HG02970 (cell line): Measurements from ENCODE around the gene ESRRG.

Source experiments
- ATAC-seq: cut with Tn5 transposase; IDR thresholded peaks from one replicate; pipeline ENCODE4 v1.9.1; 2021; ENCODE audit warnings: mild to moderate bottlenecking, moderate library complexity, moderate number of reproducible peaks; ENCODE audit not compliant: unreplicated experiment, low FRiP score

ESRRG gene

GRCh38 chr1:216723274-216723780, at the start of gene ESRRG:
Gene ESRRG (minus strand): TSS chr1:216723429. CDS start chr1:216723299, 130 bp downstream.
- no peak for ATAC-seq

DNA sequence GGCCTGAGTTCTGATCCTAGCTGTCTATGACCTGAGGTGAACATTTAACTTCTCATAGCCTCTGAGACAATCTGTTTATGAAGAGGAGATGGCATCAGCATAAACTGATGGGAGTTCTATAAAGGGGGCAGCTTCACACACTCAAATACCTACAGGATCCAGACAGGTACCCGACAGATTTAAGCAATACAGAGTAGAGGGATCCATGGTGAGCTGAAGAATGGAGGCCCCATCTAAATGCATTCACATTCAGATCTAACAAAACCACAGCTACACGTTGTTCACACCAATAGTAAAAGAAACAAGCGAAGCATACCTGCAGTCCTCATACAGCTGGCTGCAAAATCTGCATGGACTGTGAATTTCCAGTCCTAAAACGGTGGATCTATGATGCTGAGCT, 48.7 kb upstream of the ESRRG start:
- ATAC-seq, result no peak

DNA sequence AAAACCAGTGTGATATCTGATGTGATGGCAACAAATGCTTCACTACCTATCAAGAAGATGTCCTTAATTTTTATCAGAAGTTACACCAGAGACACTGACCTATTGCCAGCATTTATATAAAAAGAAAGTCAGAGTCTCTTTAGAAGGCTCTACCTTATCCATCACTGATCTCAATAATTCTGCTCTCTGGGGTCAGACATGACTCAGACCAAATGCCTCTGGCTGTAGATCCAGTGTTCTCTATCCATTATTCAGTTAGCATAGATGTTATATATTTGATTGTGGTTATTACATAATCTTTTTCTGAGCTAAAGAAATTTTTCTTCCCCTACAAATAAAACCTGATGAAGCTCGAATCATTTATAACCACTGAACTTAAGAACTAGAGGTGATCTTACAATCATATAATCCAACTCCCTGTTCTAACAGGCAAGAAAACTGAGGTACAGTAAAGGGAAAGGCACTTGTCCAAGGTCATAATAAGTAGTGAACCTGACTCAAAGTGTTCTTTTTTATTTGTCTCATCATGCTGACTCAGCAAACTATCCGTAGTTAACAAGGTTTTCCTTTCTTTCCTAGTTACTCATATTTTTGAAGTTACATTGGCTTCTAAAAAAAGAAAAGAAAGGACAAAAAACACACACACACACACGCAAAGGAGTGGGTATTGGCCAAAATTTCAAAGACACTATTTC, 43.6 kb upstream of the ESRRG start:
- ATAC-seq, result no peak

- no peak for ATAC-seq
These were observed 42.4 kb upstream of the ESRRG start for GRCh38 chr1:216765346-216766300.

DNA sequence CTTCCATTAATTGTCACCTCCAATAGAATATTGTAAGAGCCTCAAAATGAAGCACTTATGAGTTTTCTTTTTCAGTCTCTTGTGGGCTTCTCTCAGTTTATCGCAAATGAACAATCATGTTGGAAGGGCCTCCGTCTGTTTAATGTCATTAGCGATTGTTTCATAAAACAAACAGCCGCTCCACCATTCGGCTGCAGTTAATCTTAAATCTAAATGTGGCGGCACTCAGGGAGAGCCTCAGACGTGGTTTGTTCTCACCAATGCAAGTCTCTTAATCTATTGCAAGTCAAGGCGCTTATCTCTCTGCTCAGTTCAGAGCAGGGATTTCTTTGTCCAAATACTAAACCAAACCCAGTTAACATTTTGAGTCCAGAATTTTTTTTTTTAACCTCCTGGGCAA, 34.9 kb upstream of the ESRRG start:
- no peak for ATAC-seq

- no peak for ATAC-seq
These were observed 33.9 kb upstream of the ESRRG start for GRCh38 chr1:216757110-216757509.

DNA sequence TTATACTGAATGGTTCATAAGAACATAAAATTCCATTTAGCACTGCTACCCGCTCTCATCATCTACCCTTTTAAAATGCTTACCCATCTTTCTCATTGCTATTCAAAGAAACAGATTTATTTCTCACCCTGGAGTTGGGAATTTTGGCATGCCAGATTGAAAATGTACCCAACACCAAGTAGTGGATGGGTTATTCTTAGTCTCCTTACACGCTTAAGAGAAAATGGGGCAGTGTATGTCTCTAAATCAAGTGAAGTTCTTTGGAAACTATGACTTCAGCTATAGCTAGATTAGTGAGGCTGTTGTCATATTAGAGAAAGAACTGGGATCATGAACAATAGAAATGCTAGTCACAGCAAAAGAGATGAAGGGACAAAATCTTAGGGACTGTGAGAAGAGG, 27.7 kb upstream of the ESRRG start:
- ATAC-seq, result no peak

DNA sequence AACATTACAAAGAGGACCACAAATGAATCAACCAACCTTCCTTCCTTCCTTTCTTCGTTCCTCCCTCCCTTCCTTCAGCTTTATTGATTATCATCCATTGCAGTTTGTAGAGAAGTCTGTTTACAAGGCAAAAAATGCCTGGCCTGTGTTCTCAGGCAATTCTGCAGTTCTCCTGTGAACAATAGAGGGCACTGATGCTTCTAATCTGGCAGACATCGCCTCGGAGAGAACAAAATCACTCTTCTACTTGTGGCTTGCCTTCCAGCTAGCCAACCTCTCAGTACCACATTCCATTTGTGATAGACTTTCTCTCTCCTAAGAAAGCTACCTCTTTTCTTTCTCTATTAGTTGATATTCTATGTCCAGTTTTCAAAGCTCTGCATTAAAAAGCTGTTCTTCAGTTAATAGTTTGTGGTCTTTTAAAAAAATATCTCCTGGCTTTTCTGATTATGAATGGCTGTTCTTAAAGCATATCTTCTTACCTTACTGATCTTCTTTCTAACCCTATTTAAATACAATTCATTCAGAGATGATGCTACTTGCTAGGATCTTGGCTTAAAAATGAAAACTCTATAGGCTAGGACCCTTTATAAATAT, 26.9 kb upstream of the ESRRG start:
- ATAC-seq, result no peak

DNA sequence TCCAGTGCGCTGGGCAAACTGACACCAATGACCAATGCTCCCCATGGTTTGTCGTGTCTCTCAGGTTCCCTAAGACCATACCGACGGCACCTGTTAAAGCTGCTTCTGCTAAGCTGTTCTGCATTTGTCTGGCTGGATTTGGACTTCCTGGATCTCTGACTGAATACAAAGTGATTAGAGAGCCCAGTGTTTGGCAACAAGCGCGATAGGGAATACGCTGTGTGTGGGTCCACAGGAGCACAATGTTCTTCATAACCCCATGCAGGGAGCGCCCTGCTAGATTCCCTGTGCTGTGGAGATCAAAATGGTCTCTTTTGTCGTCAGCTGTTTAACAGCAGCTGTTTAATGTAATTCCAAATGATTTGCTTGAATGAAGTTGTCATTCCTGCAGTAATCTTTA, 26.0 kb upstream of the ESRRG start:
- ATAC-seq, result no peak

- ATAC-seq, result no peak
These were observed 19.4 kb upstream of the ESRRG start for GRCh38 chr1:216742625-216743024.

- no peak for ATAC-seq
These were observed 17.1 kb upstream of the ESRRG start for GRCh38 chr1:216740331-216740730.

- ATAC-seq, result no peak
These were observed 16.6 kb upstream of the ESRRG start for GRCh38 chr1:216739793-216740192.

DNA sequence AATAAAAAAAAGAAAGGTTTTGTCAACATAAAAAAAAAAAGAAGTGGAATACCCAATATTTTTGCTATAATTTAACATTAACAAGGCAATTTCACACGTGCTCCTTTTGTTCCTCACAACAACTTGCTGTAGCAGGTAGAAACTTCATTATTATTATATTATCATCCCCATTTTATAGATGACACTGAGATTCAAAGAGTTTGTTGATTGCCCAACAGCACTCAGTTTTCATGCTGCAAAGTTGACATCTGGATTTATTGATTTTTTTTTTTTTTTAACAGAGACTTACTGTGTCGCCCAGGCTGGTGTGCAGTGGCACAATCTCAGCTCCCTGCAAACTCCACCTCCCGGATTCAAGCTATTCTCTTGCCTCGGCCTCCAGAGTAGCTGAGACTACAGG, 8.9 kb upstream of the ESRRG start:
- no peak for ATAC-seq

DNA sequence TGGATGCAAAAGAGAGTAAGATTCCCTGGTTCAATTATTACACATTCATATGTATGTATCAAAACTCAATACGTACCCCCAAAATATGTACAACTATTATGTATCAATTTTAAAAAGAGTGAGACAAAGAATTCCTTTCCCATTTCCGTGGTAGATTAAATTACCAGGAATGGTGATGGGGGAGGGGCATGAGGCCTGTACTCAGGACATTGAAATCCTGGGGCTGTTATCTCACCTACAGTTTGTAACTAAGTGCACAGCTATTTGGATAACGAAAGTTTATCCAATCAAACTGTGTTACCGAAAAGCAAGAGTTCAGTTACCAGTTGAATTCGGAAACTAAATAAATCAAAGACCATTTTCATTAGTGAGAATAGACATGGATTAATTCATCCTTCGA, 8.3 kb upstream of the ESRRG start:
- no peak for ATAC-seq

- ATAC-seq, result no peak
These were observed 3.2 kb upstream of the ESRRG start for GRCh38 chr1:216726435-216726834.

GRCh38 chr1:216722821-216723220, 408 bp downstream of the ESRRG start:
- ATAC-seq, result no peak

DNA sequence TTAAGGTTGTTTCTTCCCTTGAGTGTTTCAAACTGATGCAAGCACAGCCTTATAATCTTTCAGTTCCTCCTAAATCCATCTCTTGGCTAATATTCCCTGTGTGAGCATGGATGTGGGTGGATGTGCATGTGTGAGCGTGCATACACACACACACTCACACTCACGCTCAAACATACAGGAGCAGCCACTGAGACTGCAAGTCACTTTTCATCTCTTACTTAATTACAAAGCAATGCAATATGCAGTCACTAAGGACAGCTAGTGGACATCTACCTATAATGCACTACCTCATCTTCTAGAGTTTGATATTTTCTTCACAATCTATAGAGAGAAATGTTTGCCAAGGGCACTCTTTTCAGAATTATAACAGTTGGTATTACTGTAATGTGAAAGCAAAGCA, 1.4 kb downstream of the ESRRG start:
- no peak for ATAC-seq

GRCh38 chr1:216721062-216721461, 2.2 kb downstream of the ESRRG start:
- no peak for ATAC-seq

GRCh38 chr1:216711712-216712111, 11.5 kb downstream of the ESRRG start:
- ATAC-seq, result no peak

DNA sequence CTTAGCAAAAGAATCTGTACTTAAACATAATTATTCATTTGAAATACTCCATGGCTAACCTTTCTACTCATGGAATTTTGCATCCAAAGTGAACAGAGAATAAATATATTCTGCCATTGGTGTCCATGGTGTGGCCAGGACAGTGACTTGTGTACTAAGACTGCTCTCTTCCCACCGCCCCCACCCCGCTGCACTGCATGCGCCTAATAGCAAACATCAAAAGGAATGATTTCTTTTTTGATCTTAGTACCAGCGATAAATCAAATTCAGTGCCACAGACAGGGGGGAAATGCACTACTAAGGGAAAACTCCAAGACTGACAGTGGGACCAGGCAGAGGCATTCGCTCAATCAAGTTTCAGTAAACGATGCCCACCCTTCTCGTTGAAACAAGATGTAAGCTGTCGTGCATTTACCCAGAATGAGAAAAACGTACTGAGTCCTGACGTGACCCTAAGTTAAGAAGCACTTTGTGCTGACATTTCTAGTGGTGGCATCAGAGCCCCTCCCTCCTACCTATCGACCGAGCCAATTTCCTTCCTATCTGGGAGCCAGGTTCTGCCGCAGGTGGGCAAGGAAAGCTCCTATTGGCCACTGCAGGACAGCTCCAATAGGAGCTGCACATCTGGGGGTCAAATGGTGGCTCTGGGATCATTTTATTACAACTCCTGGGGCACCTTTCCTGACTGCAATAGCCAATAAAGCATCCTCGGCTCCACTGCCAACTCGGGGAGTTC, 12.5 kb downstream of the ESRRG start:
- ATAC-seq, result no peak
